GM23338 (cell line): Measurements from ENCODE around the gene PRRT1.

ENCODE experiments used
- CTCF ChIP-seq, 2 experiments: fragments of 200-600 bp in 1 of 2; sonication (generic) in 1 of 2; conservative IDR thresholded peaks; 2 replicates each; pipeline versions ENCODE4 v1.5.1 to v1.6.1; 2016 to 2017; ENCODE audit warnings: antibody characterized with exemption in 2 of 2, low read depth in 2 of 2, mild to moderate bottlenecking in 2 of 2, moderate library complexity in 1 of 2
- EZH2 ChIP-seq: fragments of 200-600 bp; sonication (generic); IDR thresholded peaks from one replicate; pipeline ENCODE4 v1.8.0; 2017; ENCODE audit warnings: antibody characterized with exemption, mild to moderate bottlenecking, low read depth; ENCODE audit not compliant: unreplicated experiment
- EZH2phosphoT487 ChIP-seq: fragments of 200-600 bp; sonication (generic); IDR thresholded peaks from one replicate; pipeline ENCODE4 v1.8.1; 2018; ENCODE audit warnings: antibody characterized with exemption; ENCODE audit not compliant: unreplicated experiment
- NANOG ChIP-seq: IDR thresholded peaks from 2 replicates; pipeline ENCODE4 v1.6.1; 2016; ENCODE audit warnings: antibody characterized with exemption, borderline replicate concordance
- POLR2AphosphoS5 ChIP-seq: IDR thresholded peaks from 2 replicates; pipeline ENCODE4 v1.6.1; 2016; ENCODE audit warnings: antibody characterized with exemption, low read depth
- REST ChIP-seq: IDR thresholded peaks from one replicate; pipeline ENCODE4 v1.6.1; 2018; ENCODE audit warnings: antibody characterized with exemption; ENCODE audit not compliant: unreplicated experiment

GRCh38 chr6:32109114-32109764 is 42.5 kb downstream of the PRRT1 start, which contains the start of gene TNXB:
- TF ChIP-seq CTCF (conservative IDR thresholded peaks at IDR 0.05; ENCODE audit: low read depth in 2 of 2) (no peak), REST (no peak), POLR2AphosphoS5 (no peak), EZH2phosphoT487 (no peak), EZH2 (no peak), NANOG (no peak)
